ENCODE results near the gene LARGE1.

- TF ChIP-seq CTCF (IDR thresholded peaks at IDR 0.05; ENCODE audit: poor library complexity) (no peak), EZH2 (IDR thresholded peaks at IDR 0.05; ENCODE audit: borderline replicate concordance) (no peak)
Observed at GRCh38 chr22:33504941-33505625, 415.2 kb downstream of the LARGE1 start.

Measured in hepatocyte (in vitro differentiated cells).